Panc1 (cell line): Measurements from ENCODE around the gene JAML.

Experiments
- POLR2AphosphoS5 ChIP-seq: IDR thresholded peaks from 2 replicates; pipeline ENCODE4 v1.6.1; 2012; ENCODE audit warnings: mild to moderate bottlenecking, low read depth, low read length, moderate library complexity
- TF ChIP-seq, protein P1 (sequence below): fragments of 450-650 bp; IDR thresholded peaks from 2 replicates; pipeline ENCODE4 v1.5.1; 2017; ENCODE audit warnings: mild to moderate bottlenecking

DNA sequence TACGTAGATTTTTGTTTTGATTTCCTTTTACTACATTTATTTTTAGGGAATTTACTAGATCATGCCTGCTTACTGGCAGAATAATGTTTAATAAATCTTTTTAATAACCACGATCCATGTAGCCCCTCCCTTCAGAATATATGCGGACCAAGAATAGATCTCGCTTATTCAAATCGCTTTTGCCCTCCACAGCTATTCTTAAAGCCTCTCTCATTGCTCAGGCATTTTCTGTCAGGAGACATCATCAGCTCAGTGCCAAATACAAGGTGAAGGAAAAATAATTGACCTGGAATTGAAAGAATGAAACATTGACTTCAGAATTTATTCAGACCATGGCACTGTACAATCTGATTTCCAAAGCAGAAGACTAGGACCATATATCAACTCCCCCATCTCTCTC is 10.0 kb upstream of the JAML start:
- TF ChIP-seq, protein P1, sequence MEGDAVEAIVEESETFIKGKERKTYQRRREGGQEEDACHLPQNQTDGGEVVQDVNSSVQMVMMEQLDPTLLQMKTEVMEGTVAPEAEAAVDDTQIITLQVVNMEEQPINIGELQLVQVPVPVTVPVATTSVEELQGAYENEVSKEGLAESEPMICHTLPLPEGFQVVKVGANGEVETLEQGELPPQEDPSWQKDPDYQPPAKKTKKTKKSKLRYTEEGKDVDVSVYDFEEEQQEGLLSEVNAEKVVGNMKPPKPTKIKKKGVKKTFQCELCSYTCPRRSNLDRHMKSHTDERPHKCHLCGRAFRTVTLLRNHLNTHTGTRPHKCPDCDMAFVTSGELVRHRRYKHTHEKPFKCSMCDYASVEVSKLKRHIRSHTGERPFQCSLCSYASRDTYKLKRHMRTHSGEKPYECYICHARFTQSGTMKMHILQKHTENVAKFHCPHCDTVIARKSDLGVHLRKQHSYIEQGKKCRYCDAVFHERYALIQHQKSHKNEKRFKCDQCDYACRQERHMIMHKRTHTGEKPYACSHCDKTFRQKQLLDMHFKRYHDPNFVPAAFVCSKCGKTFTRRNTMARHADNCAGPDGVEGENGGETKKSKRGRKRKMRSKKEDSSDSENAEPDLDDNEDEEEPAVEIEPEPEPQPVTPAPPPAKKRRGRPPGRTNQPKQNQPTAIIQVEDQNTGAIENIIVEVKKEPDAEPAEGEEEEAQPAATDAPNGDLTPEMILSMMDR = no peak
- no peak for TF ChIP-seq POLR2AphosphoS5
